ES-I3 (cell line): ENCODE results near the gene TNFSF12.

Experiments used
- H3K36me3 ChIP-seq: 2 replicates; pipeline ENCODE4 v1.6.1; 2013; ENCODE audit warnings: mild to moderate bottlenecking, low read length, control low read depth, moderate library complexity; ENCODE audit not compliant: insufficient read depth
- H3K4me1 ChIP-seq: 2 replicates; pipeline ENCODE4 v1.6.1; 2013; ENCODE audit warnings: mild to moderate bottlenecking, control low read depth, low read length; ENCODE audit not compliant: insufficient read depth
- H3K9ac ChIP-seq: 2 replicates; pipeline ENCODE4 v1.6.1; 2013; ENCODE audit warnings: low read depth, mild to moderate bottlenecking, low read length, moderate library complexity
- H3K9me3 ChIP-seq: 2 replicates; pipeline ENCODE4 v1.6.1; 2013; ENCODE audit warnings: mild to moderate bottlenecking, low read length, moderate library complexity; ENCODE audit not compliant: control insufficient read depth, insufficient read depth

TNFSF12 gene, protein sequence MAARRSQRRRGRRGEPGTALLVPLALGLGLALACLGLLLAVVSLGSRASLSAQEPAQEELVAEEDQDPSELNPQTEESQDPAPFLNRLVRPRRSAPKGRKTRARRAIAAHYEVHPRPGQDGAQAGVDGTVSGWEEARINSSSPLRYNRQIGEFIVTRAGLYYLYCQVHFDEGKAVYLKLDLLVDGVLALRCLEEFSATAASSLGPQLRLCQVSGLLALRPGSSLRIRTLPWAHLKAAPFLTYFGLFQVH

GRCh38 chr17:7548585-7549400, at the start of gene TNFSF12:
TSS of gene TNFSF12 (plus strand) at chr17:7549058. CDS start at chr17:7549154, 96 bp downstream.
- H3K4me1 ChIP-seq, result no peaks in the 10 kb centered on the region
- H3K9me3 ChIP-seq, result no peaks in the 10 kb centered on the region
- no peaks in the 10 kb centered on the region for H3K36me3 ChIP-seq
- peak within 1 kb of the TSS; percentile 84 for H3K9ac ChIP-seq

- H3K4me1 ChIP-seq, result no peaks in the 10 kb centered on the region
- H3K36me3 ChIP-seq, result peaks cover 60% of the 10 kb centered on the region
- no peaks in the 10 kb centered on the region for H3K9me3 ChIP-seq
- no peak overlapping the region for H3K9ac ChIP-seq
These were observed 49.7 kb upstream of the TNFSF12 start for GRCh38 chr17:7499161-7499560.

DNA sequence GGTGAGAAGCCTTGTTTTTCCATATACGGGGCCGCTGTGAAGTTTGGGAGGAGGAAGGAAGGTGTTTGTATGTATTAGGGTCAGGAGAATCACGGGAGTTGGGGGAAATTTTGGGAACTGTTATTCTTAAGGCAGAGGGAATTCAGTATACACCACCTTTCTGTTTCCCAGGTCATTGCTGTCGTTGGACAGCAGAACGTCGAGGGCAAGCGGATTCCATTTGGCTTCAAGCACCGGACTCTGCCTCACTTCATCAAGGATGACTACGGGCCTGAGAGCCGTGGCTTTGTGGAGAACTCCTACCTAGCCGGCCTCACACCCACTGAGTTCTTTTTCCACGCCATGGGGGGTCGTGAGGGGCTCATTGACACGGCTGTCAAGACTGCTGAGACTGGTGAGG, 47.1 kb upstream of the TNFSF12 start:
- H3K4me1 ChIP-seq, result no peaks in the 10 kb centered on the region
- peaks cover 67% of the 10 kb centered on the region for H3K36me3 ChIP-seq
- no peak overlapping the region for H3K9ac ChIP-seq
- no peaks in the 10 kb centered on the region for H3K9me3 ChIP-seq

GRCh38 chr17:7502171-7502847, 46.5 kb upstream of the TNFSF12 start:
- Histone ChIP-seq H3K4me1 (no peaks in the 10 kb centered on the region), H3K9me3 (no peaks in the 10 kb centered on the region), H3K36me3 (peaks cover 66% of the 10 kb centered on the region), H3K9ac (no peak overlapping the region)

DNA sequence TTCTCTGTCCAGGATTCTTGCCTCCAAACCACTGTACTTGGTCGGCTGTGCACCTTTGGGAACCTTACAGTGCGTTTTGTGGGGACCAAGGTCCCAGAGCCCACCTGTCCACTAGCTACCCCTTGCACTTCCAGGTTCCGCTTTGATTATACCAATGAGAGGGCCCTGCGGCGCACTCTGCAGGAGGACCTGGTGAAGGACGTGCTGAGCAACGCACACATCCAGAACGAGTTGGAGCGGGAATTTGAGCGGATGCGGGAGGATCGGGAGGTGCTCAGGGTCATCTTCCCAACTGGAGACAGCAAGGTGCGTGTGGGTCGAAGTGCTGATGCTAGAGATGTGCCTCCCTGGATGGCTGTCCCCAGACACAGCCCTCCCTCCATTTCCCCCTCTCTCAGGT, 45.9 kb upstream of the TNFSF12 start:
- Histone ChIP-seq H3K36me3 (peaks cover 59% of the 10 kb centered on the region), H3K9me3 (no peaks in the 10 kb centered on the region), H3K9ac (no peak overlapping the region), H3K4me1 (no peaks in the 10 kb centered on the region)

DNA sequence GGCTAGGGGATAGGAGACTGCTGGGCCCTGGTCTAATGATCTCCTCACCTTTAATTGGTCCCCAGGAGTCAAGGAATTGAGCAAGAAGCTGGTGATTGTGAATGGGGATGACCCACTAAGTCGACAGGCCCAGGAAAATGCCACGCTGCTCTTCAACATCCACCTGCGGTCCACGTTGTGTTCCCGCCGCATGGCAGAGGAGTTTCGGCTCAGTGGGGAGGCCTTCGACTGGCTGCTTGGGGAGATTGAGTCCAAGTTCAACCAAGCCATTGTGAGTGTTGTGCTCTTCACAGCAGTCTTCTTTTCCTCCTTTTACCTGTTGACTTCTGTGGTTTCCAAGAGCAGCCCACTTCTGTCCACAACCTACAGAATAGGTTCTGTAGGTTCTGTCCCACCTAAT, 45.3 kb upstream of the TNFSF12 start:
- Histone ChIP-seq H3K4me1 (no peaks in the 10 kb centered on the region), H3K9ac (no peak overlapping the region), H3K9me3 (no peaks in the 10 kb centered on the region), H3K36me3 (peaks cover 54% of the 10 kb centered on the region)

GRCh38 chr17:7508145-7508544, 40.7 kb upstream of the TNFSF12 start:
- Histone ChIP-seq H3K36me3 (peaks cover 38% of the 10 kb centered on the region), H3K9ac (no peak overlapping the region), H3K9me3 (no peaks in the 10 kb centered on the region)

GRCh38 chr17:7508846-7509245, 40.0 kb upstream of the TNFSF12 start:
- Histone ChIP-seq H3K36me3 (peaks cover 32% of the 10 kb centered on the region), H3K9ac (no peak overlapping the region), H3K9me3 (no peaks in the 10 kb centered on the region), H3K4me1 (no peaks in the 10 kb centered on the region)

More at GRCh38 chr17:7508145-7508544, 40.7 kb upstream of the TNFSF12 start:
- H3K4me1 ChIP-seq, result no peaks in the 10 kb centered on the region

DNA sequence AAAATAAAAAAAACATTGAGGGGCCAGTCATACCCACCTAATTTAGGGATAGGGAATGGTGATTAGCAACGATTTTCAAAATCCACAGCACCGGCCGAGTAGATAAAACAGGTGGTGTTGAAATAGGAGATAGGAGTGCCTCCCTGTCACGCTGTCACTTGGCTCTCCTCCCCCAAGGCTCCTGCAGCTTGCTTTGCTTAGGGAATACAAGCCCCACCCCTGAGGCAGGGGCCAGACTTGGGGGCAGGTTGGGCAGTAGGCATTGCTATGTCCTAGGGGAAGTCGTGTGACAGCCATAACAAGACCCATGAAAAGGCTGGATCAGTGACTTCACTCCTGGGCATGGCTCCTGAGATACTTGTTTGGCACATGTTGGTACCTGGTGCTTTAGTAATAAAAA, 38.9 kb upstream of the TNFSF12 start:
- Histone ChIP-seq H3K4me1 (no peaks in the 10 kb centered on the region), H3K9me3 (no peaks in the 10 kb centered on the region), H3K9ac (no peak overlapping the region), H3K36me3 (peaks cover 27% of the 10 kb centered on the region)

DNA sequence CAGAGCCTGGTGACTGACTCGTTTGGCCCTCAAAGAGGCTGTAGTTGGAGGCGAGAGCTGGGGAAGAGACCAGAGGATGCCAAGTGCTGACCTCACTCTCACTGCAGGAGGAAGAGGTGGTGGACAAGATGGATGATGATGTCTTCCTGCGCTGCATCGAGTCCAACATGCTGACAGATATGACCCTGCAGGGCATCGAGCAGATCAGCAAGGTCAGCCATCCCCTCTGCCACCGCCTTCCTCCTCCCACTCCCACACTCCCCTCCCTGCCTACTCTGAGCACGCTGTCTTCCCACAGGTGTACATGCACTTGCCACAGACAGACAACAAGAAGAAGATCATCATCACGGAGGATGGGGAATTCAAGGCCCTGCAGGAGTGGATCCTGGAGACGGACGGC, 37.8 kb upstream of the TNFSF12 start:
- Histone ChIP-seq H3K9ac (no peak overlapping the region), H3K4me1 (no peaks in the 10 kb centered on the region), H3K9me3 (no peaks in the 10 kb centered on the region), H3K36me3 (peaks cover 25% of the 10 kb centered on the region)

DNA sequence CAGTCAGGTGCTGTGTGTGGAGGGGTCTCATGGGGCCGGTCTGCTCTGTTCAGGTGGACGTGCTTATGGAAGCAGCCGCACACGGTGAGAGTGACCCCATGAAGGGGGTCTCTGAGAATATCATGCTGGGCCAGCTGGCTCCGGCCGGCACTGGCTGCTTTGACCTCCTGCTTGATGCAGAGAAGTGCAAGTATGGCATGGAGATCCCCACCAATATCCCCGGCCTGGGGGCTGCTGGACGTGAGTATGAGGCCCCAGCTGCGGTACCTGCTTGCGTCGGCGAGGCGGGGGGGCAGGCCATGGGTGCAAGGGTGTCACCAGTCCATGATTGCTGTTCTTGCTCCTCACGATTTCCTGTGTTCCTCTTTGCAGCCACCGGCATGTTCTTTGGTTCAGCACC, 36.8 kb upstream of the TNFSF12 start:
- H3K36me3 ChIP-seq, result peaks cover 17% of the 10 kb centered on the region
- no peaks in the 10 kb centered on the region for H3K9me3 ChIP-seq
- H3K9ac ChIP-seq, result no peak overlapping the region
- H3K4me1 ChIP-seq, result no peaks in the 10 kb centered on the region

- Histone ChIP-seq H3K36me3 (peaks cover 15% of the 10 kb centered on the region), H3K9me3 (no peaks in the 10 kb centered on the region), H3K4me1 (no peaks in the 10 kb centered on the region), H3K9ac (no peak overlapping the region)
These were observed 35.9 kb upstream of the TNFSF12 start for GRCh38 chr17:7512824-7513540.

- Histone ChIP-seq H3K9ac (no peak overlapping the region), H3K36me3 (peaks cover 12% of the 10 kb centered on the region), H3K9me3 (no peaks in the 10 kb centered on the region), H3K4me1 (no peaks in the 10 kb centered on the region)
These were observed 34.9 kb upstream of the TNFSF12 start for GRCh38 chr17:7513850-7514419.
